Activated CD8-positive, alpha-beta T cell treated with anti-CD3 and anti-CD28 coated beads, Interleukin-2, amount 10 ng/mL, durations not matched to agents 7 days and 5 days (primary cell): ENCODE data around the gene SCGB1D4. TPM values are rescaled to one million over a fixed set of nuclear protein-coding genes. Genes with fewer than 3 reads are reported as not detected.

Experiments used
- total RNA-seq, 2 experiments: library from RNA; stranded (reverse); gene quantifications; one replicate each; pipeline ENCODE4 v1.2.3, GENCODE V29; 2021

SCGB1D4 gene
- total RNA-seq, 2 experiments from 2014 or later, result not detected

Other genes starting within 250 kb of the SCGB1D4 start
- gene INCENP, start 175.1 kb downstream of the SCGB1D4 start, total RNA-seq, result 100 to 1,000 TPM; 195 to 211 TPM
- gene SCGB1D1, start 108.9 kb downstream of the SCGB1D4 start, total RNA-seq, result not detected
- gene SCGB2A1, start 90.4 kb downstream of the SCGB1D4 start, total RNA-seq, result not detected
- not detected for gene SCGB1D2, start 56.8 kb downstream of the SCGB1D4 start, total RNA-seq
- not detected for gene SCGB2A2, start 28.9 kb downstream of the SCGB1D4 start, total RNA-seq
- 10 to 100 TPM; 11.5 to 12.4 TPM for gene ASRGL1, start 38.4 kb upstream of the SCGB1D4 start, total RNA-seq
- gene SCGB1A1, start 120.0 kb upstream of the SCGB1D4 start, total RNA-seq, result not detected
- gene AHNAK, start 247.7 kb upstream of the SCGB1D4 start, total RNA-seq, result 100 to 1,000 TPM; 123 to 129 TPM